GM18508 (cell line): ENCODE results near the gene GADD45GIP1.
"Not testable (repeated sequence)": the region's sequence is repeated elsewhere in the genome, so short reads cannot be mapped to it uniquely, and the experiment has no call there.

Experiments
- ATAC-seq: cut with Tn5 transposase; IDR thresholded peaks from one replicate; pipeline ENCODE4 v1.9.1; 2021; ENCODE audit warnings: moderate number of reproducible peaks; ENCODE audit not compliant: insufficient read depth, unreplicated experiment

The GADD45GIP1 gene

DNA sequence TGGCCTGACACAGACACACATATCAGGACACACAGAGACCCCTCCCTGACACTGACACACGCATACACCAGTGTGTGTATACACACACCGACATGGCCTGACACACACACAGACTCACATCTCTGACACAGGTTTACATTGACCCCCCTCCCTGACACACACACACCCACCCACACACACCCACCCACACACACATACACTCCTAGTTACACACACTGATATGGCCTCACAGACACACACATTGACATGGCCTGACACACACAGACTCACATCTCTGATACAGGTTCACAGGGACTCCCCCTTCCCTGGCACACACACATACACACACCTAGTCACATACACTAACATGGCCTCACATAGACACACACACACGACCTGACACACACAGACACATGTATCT is 33.8 kb upstream of the GADD45GIP1 start:
- ATAC-seq: no peak

DNA sequence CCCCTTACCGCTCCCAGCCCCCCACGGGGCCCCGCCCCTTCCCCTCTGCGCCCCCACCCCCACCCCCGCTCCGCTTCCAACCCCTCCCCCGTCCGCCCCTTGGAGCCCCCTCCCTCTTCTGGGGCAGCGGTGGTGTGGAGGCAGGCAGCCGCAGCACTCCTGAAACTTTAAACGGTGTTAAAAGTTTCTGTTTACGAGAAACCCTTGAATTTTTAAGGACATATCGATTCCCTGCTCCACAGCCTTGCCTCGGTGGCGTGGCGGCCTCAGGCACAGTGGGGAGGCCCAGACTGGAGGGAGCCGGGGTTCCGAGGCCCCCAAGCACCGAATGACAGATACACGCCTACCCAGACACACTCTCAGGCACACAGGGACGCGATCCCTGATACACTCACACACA is 33.4 kb upstream of the GADD45GIP1 start:
- ATAC-seq: no peak

DNA sequence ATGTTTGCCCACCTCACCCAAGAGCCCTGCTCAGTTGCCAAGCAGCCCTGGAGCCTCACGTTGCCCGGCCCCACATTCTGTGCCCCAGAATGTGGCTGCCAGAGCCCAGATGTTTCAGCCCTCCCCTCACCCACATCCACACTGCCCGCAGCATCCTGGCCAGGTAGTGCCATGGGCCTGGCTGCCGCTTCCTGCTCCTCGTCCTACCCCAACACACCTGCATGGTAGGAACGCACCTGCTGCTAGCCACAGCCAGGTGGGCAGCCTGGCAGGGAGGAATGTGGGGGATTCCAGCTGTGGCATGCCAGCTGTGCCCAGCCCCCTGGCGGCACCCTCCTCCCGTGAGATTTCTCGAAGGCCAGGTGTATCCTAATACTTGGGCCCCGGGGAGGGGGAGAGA is 30.8 kb upstream of the GADD45GIP1 start:
- ATAC-seq: no peak

GRCh38 chr19:12987190-12987589 is 30.2 kb upstream of the GADD45GIP1 start:
- ATAC-seq: no peak

DNA sequence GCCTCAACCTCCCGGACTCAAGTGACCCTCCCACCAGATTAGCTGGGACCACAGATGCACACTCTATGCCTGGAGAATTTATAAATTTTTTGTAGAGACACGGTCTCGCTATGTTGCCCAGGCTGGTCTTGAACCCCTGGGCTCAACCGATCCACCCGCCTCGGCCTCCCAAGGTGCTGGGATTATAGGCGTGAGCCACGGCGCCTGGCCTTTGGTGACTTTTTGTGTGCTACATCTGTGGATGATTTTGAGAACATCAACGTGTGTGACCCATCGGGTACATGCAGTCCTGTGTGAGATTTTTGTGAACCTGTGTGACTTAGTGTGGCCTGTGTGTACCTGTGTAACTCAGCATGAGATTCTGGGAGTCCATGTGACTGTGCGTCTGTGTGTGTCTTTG is 29.7 kb upstream of the GADD45GIP1 start:
- no peak for ATAC-seq

DNA sequence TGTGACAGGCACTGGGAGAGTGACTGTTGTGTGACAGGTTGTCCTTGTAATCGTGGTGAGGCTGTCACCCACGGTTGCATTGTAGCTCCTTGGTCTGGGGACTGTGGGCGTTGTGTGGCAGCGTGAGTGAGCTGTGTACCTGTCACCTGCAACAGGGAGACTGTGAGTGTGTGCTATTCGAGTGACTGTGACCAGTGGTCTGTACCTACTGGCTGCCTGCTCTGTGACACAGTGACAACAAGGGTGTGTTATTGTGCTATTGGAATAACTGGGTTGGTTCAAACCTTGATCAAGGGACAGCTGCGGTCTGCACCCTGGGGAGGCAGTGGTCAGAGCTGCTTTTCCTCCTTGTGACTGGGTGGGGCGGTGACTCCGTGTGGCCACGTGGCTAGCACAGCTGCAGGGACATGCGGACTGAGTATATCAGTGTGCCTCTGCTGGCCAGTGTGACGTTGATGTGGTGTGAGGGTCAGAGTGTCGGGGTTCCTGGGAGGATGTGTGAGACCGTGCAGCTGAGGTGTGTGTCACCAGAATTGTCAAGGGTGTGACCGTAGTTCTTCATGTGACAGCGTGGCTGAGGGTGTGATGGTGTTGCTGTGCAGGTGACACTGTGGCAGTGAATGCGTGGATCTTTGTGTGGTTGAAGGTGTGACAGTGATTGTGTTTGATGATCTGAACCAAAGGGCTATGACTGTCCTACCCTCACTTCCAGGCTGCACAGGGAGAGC is 28.2 kb upstream of the GADD45GIP1 start:
- ATAC-seq: no peak

- no peak for ATAC-seq
These were observed 27.6 kb upstream of the GADD45GIP1 start for GRCh38 chr19:12984683-12985048.

- no peak for ATAC-seq
These were observed 27.2 kb upstream of the GADD45GIP1 start for GRCh38 chr19:12984143-12984627.

DNA sequence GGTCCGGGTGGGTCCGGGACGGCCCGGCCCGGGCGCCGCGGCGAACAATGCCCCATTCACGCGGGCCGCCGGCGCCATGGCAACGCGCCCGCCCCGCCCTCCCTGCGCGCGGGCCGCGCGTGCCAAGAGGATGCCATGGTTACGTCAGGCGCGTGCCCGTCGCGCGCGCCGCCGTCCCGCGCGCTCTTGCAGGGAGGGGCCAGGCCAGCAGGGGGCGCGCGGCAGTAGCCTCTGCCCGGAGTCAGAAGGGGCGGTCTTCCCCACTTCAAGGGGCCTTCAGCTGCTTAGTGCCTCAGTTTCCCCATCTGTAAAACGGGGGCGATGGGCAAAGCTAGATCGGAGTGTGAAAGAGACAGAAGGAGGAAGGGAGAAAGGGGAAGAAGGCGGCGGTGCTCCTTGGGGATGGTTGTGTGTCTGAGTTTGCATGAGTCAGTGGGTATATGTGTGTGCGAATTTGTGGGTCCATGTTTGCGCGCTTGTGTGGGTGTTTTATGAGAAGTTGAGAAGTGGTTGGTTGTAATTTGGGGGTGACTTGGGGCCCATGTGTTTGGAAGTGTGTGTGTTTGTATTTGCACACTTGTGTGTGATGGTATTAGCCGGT is 26.6 kb upstream of the GADD45GIP1 start:
- ATAC-seq: no peak

DNA sequence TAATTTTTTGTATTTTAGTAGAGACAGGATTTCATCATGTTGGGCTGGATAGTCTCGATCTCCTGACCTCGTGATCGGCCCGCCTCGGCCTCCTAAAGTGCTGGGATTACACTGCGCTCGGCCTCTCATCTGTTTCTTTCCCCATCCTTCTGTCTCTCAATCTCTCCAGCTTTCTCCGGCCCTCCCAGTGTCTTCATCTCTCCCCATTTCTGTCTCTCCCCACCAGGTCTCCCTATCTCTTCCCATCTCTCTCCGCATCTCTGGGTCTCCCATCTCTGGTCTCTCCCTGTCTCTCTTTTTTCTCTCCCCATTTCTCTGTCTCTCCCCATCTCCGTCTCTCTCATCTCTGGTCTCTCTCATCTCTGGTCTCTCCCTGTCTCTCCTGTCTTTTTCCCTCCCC is 26.1 kb upstream of the GADD45GIP1 start:
- ATAC-seq: no peak

DNA sequence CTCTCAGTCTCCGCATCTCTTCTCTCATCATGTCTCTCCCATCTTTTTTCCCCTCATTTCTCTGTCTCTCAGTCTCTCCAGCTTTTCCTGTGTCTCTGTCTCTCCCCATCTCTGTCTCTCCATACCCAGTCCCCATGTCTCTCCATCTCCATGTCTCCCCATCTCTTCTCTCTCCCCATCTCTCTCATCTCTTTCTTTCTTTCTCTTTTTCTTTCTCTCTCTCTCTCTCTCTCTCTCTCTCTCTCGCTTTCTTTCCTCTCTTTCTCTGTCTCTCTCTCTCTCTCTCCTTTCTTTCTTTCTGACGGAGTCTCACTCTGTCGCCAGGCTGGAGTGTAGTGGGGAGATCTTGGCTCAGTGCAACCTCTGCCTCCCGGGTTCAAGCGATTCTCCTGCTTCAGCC is 25.6 kb upstream of the GADD45GIP1 start:
- no peak for ATAC-seq

DNA sequence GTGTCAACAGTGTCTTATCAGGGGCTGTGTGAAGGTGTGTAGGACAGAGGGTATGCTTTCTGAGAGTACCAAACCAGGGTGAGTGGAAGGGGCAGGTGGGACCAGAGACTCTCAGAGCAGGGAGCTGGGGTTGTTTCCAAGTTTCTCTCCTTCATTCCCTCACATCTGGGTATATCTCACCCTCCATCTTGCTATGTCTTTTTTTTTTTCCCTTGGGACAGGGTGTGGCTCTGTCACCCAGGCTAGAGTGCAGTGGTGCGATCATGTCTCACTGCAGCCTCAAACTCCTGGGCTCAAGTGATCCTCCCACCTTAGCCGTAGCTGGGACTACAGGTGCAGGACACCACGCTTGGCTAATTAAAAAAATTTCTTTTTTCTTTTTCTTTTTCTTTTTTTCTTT is 23.0 kb upstream of the GADD45GIP1 start:
- no peak for ATAC-seq

- not testable (repeated sequence) for ATAC-seq
These were observed 19.1 kb upstream of the GADD45GIP1 start for GRCh38 chr19:12976109-12976508.

DNA sequence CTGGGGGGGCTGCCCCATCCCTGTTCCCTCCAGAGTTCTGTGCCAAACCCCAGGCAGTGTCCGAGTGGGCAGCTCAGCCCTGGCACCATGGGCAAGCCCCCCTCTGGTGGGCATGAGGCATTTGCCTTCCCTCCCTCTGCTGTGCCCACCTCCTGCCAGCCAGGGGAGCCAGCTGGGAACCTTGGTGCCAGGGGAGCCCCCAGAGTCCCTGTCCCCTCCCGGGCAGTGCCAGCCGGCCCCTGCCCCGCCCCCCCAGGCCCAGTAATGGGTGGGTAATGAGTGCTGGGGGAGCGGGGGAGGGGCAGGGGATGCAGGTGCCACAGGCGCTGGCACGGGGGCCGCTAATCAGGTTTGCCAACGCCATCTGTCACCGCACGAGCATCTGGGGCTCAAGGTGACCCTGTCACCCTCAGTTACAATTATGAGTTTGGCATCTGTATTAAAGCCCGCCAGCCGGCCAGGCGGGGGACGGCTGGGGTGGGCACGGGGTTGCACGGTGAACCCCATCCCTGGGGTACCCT is 18.3 kb upstream of the GADD45GIP1 start:
- no peak for ATAC-seq

GRCh38 chr19:12974301-12975220 is 17.5 kb upstream of the GADD45GIP1 start:
- ATAC-seq: no peak

DNA sequence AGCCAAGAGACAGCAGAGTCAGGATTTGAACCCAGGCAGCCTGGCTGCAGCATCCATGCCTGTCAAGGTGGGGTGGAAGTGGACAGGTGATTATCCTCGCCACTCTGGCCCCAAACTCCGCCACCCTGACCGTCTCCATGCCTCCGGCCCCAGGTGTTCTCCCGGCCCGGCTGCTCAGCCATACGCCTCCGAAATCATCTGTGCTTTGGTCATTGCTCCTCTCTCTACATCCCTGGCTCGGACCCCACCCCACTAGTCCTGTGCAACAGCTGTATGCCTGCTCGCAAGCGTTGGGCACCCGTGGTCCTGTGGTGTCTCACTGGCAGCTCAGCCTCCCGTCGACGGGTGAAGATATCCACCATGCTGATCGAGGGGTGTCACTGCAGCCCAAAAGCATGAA is 16.2 kb upstream of the GADD45GIP1 start:
- ATAC-seq: no peak

DNA sequence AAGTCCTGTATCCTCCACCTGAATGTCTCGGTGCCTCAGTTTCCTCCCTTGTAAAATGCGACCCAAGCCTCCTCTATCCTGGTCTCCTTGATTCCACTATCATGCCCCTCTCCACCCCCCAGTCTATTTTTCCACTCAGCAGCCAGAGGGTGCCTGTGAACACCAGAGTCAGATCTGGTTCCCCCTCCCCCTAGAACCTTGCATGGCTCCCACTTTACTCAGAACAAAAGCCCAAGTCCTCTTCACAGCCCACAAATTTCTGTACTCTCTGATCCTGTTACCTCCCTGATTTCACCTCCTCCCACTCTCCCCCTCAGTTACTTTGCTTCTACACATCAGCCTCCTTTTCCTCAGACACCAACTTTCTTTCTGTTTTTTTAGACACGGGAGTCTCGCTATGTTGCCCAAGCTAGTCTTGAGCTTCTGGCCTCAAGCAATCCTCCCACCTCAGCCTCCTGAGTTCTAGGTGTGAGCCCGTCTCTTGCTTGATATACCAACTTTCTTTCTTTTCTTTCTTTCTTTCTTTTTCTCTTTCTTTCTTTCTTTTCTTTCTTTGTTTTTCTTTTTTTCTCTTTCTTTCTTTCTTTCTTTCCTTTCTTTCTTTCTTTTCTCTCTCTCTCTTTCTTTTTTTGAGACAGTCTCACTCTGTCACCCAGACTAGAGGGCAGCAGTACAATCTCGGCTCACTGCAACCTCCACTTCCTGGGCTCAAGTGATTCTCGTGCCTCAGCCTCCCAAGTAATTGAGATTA is 13.2 kb upstream of the GADD45GIP1 start:
- ATAC-seq: no peak

GRCh38 chr19:12969292-12969988 is 12.4 kb upstream of the GADD45GIP1 start, which contains the start of gene DAND5:
TSS of gene DAND5 (plus strand) at chr19:12969576. CDS start at chr19:12969661, 85 bp downstream.
- ATAC-seq: no peak

- no peak for ATAC-seq
These were observed 10.9 kb upstream of the GADD45GIP1 start for GRCh38 chr19:12967907-12968306.

GRCh38 chr19:12965812-12966135 is 8.8 kb upstream of the GADD45GIP1 start:
- ATAC-seq: no peak
